Stimulated activated CD4-positive, alpha-beta T cell treated with anti-CD3 and anti-CD28 coated beads, Interleukin-2, amount 100 ng/mL, for 4 hours (primary cell): ENCODE measurements around the gene NOP16.

Experiments used
- DNase-seq: peaks from one replicate; pipeline ENCODE4 v3.0.0-alpha.2; 2020; ENCODE audit warnings: low read depth

The NOP16 gene

GRCh38 chr5:176388444-176389134 lies at the start of gene NOP16, which contains the start of gene HIGD2A:
NOP16 (minus strand) TSS chr5:176388598; CDS start chr5:176388539, 59 bp downstream.
HIGD2A (plus strand) TSS chr5:176388751; CDS start chr5:176388820, 69 bp downstream.
- peak; percentile 100 for DNase-seq

DNA sequence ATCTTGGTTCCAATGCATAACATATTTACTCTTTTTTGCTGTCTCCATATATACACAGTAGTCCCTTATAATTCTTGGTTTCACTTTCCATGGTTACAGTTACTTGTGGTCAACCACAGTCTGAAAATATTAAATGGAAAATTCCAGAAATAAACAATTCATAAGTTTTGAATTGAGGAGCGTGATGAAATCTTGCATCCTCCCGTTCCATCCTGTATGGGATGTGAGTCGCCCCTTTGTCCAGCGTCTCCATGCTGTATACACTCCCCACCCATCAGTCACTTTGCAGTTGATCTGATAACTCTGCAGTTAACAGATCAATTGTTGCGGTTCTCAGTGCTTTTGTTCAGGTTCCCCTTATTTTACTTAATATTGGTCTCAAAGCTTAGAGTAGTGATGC lies 48.3 kb upstream of the NOP16 start:
- no peak for DNase-seq

DNA sequence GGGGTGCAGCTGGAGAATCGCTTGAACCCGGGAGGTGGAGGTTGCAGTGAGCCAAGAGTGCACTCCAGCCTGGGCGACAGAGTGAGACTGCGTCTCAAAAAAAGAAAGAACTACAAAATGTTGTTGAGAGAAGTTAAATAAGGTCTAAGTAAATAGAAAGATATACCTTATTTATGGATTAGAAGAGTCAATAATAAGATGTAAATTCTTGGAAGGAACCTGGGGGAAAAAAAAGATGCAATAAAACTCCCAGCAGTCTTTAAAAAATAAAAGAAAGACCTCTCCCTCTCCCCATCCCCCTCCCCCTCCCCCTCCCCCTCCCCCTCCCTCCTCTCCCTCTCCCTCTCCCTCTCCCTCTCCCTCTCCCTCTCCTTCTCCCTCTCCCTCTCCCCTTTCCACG lies 44.3 kb upstream of the NOP16 start:
- no peak for DNase-seq

- DNase-seq = no peak
Measured at GRCh38 chr5:176429972-176430371, 41.6 kb upstream of the NOP16 start.

DNA sequence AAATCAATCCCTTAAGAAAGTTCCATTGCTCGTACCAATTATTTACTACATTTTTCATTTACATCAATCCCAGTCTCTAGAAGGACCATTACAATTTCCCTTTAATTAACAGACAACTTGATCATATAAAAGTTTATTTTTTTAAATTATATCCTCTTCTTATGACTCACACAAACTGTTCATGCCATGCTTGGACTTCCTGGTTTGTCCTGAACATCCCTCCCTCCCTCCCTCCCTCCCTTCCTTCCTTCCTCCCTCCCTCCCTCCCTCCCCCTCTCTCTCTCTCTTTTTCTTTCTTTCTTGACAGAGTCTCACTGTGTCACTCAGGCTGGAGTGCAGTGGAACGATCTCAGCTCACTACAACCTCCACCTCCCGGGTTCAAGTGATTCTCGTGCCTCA lies 39.6 kb upstream of the NOP16 start:
- no peak for DNase-seq

DNA sequence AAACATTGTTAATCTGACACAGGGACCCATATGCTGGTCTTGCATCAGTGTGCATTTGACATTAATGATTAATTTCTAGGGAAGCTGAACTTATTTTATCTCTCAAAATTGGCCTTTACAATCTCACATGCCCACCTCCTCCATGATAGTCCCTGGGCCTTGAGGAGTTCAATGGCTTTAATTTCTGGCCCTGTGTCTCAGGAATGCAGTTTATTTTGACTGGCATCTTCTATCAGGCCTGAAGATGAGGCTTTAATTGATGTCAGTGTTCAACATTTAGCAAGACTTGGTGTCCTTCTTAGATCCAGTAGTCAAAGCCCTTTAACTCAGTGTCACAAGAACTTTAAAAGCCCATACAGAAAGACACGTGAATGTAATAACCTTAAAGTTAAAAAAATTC lies 38.5 kb upstream of the NOP16 start:
- no peak for DNase-seq

- DNase-seq = no peak
Measured at GRCh38 chr5:176425791-176426190, 37.4 kb upstream of the NOP16 start.

GRCh38 chr5:176425138-176425537 lies 36.7 kb upstream of the NOP16 start:
- no peak for DNase-seq

- no peak for DNase-seq
Measured at GRCh38 chr5:176424181-176424580, 35.8 kb upstream of the NOP16 start.

DNA sequence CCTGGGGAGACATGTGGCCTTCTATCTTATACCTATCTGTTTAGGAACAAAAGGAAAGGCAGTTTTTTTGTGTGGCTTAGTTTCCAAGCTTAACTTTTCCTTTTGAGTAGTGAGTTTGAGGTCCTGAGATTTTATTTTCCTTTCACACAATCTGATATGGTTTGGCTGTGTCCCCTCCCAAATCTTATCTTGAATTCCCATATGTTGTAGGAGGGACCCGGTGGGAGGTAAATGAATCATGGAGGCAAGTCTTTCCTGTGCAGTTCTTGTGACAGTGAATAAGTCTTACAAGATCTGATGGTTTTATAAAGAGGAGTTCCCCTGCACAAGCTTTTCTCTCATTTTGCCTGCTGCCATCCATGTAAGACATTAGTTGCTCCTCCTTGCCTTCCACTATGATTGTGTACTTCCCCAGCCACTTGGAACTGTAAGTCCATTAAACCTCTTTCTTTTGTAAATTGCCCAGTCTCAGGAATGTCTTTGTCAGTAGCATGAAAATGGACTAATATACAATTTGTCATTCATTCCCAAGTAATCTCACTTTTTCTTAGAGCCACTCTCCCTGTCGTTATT lies 32.7 kb upstream of the NOP16 start:
- DNase-seq = no peak

- DNase-seq = no peak
Measured at GRCh38 chr5:176420086-176420485, 31.7 kb upstream of the NOP16 start.

DNA sequence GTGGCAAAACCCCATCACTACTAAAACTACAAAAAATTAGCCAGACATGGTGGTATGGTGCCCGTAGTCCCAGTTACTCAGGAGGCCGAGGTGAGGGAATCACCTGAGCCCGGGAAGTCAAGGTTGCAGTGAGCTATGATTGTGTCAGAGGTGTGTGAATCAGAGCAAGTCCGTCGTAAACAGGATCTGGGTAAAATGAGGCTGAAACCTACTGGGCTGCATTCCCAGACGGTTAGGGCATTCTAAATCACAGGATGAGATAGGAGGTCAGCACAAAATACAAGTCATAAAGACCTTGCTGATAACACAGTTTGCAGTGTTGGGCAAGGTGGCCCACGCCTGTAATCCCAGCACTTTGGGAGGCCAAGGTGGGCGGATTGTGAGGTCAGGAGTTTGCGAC lies 29.9 kb upstream of the NOP16 start:
- DNase-seq = no peak

DNA sequence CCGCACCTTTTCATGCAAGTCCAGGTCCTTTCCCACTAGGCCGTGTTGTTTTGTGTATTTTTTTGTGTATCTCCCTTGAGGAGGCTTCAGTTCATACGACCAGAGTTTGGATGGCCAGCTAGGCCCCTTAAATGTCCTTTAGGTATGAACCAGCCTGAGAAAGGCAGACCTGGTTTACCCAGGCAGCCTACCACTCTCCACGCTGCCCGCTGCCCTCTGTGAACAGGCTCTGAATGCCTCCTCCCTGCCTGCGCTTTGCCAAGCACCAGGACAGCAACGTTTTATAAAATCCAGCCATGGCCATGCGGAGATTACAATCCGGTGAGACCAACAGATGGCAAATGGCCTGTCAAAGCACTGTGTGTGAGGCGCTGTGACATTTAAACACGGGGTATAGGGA lies 28.6 kb upstream of the NOP16 start:
- DNase-seq = no peak

DNA sequence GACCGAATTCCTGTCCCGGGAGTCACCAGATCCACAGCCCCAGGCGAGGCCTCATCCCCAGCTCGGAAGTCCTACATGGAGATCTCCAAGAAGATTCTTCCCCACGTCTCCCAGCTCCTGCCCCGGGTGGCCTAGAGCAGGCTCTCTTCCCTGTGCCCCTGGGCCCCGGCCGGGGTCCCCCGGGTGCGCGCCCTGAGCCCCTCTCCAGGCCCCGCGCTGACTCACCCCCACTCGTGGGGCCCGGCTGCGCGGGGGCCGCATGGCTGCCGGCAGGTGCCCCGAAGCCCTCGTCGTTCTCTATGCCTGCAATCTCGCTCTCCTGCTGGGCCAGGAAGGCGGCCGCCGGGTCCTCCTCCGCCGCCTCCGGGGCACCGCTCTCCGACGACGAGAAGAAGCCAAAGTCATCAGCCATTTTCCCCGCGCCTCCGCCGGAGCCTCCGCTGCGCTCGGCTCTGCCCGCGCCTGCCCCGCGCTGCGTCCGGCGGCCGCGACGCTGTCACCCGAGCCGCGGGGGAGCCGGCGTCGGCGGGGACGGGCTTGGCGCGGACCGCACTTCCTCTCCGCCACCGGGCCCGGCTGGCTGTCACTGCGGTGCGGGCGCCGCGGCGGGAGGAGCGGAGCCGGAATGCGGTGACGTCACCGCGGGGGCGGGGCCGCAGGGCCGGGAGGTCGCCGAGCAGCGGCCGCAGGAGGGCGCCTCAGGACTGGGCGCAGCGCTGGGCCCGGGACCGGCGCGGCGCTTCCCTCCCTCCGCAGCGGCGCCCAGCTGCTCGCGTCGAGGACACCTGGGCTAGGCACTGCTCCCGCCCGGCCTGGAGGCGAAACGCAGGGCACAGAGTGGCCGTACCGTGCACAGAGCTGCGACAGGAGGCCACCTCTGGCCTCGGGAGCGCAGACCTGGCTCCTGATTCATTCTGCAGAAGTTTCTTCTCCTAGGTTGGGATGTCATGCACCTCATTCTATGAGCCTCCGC lies 27.8 kb upstream of the NOP16 start, which contains the start of gene CLTB:
TSS of gene CLTB (minus strand) at position 588 of the 973 bp plus-strand sequence. CDS start at position 412, 176 bp downstream.
- peak; percentile 85 for DNase-seq

GRCh38 chr5:176415240-176415951 lies 27.0 kb upstream of the NOP16 start:
- DNase-seq = no peak

DNA sequence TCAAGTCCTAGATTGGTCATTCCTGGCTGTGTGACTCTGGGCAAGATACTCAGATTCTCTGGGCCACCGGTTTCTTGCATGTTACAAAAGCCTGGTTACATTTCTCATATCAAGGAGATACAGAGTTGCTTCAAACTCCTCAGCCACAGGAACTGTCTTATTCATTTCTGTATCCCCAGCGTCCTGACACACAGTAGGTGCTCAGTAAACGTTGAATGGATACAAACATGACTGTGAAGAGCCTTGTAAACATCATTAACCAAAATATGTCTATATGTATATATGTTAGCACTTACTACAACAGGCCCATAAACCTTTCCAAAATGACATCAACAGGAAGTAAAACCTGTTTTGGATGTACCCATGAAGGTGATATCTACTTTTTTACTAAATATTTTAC lies 26.3 kb upstream of the NOP16 start:
- no peak for DNase-seq

- no peak for DNase-seq
Measured at GRCh38 chr5:176413709-176414191, 25.4 kb upstream of the NOP16 start.

DNA sequence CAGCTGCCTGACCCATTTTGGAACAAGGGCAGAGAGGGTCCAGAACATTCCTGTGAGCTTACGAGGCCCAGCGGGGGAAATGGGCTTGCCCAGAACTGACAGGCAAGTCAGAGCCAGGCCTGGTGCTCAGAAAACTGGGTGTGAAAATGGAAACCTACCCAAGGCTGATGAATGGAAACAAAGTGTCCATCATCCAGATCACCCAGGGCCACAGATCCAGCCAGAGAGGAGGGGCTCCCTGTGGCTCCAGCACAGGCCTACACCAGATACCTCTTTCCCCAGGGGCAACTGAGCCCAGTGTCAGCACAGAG lies 24.8 kb upstream of the NOP16 start:
- DNase-seq = no peak

- no peak for DNase-seq
Measured at GRCh38 chr5:176412517-176413254, 24.3 kb upstream of the NOP16 start.

- no peak for DNase-seq
Measured at GRCh38 chr5:176410486-176411180, 22.2 kb upstream of the NOP16 start.

DNA sequence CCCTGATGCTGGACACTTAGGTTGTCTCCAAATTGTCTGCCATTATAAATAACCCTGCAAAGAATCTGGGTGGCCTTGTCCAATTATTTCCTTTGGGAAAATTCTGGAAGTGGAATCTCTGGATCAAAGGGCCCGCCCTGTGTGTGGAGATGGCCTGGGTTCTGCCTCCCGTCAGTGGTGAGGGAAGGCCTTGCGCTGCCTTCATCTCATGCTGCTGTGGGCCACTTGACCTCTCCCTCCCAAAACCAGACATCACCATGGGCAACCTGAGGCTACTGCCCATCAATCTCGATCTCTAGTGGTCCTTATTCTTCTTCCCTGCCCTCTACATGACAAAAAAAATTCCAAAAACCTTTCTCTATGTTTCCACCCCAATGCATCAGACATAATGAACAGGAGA lies 21.4 kb upstream of the NOP16 start:
- no peak for DNase-seq
